ENCODE measurements around the gene SCYL1.

- no peak for TF ChIP-seq CTCF (IDR thresholded peaks at IDR 0.05)
- peak in 1 of 4 donors; percentile 25 for TF ChIP-seq POLR2A (IDR thresholded peaks at IDR 0.05)
These were observed 46.3 kb upstream of the SCYL1 start for GRCh38 chr11:65478388-65479183.
